Stomach (tissue), 9 donors: ENCODE data around the gene FOLR2. TPM values are rescaled to one million over a fixed set of nuclear protein-coding genes. Genes with fewer than 3 reads are reported as not detected.

Experiments used
- DNase-seq, 2 donors: peaks; one replicate each; pipeline versions ENCODE4 v3.0.0 to v3.0.0-alpha.2; 2013 to 2019
- H3K27ac ChIP-seq, 5 donors: fragments of 200-600 bp in 4 of 5; sonication (generic) in 4 of 5; one replicate each; pipeline ENCODE4 v1.5.1; 2013 to 2019; ENCODE audit warnings: mild to moderate bottlenecking in 1 of 5, moderate library complexity in 1 of 5
- H3K27me3 ChIP-seq, 3 donors: fragments of 200-600 bp; sonication (generic); one replicate each; pipeline ENCODE4 v1.5.1; 2017 to 2019; ENCODE audit warnings: mixed run types in 1 of 3
- H3K36me3 ChIP-seq, 4 donors: fragments of 200-600 bp; sonication (generic); 1 replicate in 3 of 4; 2 replicates in 1 of 4; pipeline ENCODE4 v1.5.1; 2016 to 2019
- H3K4me1 ChIP-seq, 4 donors: fragments of 200-600 bp; sonication (generic); one replicate each; pipeline ENCODE4 v1.5.1; 2016 to 2019
- H3K4me3 ChIP-seq, 4 donors: fragments of 200-600 bp; sonication (generic) in 3 of 4; one replicate each; pipeline ENCODE4 v1.5.1; 2016 to 2019; ENCODE audit warnings: mild to moderate bottlenecking in 1 of 4
- H3K9me3 ChIP-seq, 4 donors: fragments of 200-600 bp; sonication (generic); one replicate each; pipeline ENCODE4 v1.5.1; 2016 to 2019
- CTCF ChIP-seq, 7 experiments: fragments of 450-650 bp in 4 of 7; fragments of 200-600 bp in 3 of 7; sonication (generic) in 3 of 7; IDR thresholded peaks; one replicate each; pipeline ENCODE4 v1.5.1; 2016 to 2019; ENCODE audit warnings: antibody characterized with exemption in 7 of 7, control low read depth in 2 of 7, mild to moderate bottlenecking in 1 of 7
- EP300 ChIP-seq: sonication (generic); formaldehyde crosslinking; IDR thresholded peaks from one replicate; pipeline ENCODE4 v1.6.1; 2017; ENCODE audit warnings: antibody characterized with exemption
- POLR2A ChIP-seq, 4 donors: fragments of 450-650 bp; IDR thresholded peaks; one replicate each; pipeline ENCODE4 v1.6.1; 2016; ENCODE audit warnings: antibody characterized with exemption in 4 of 4, control low read depth in 2 of 4, mild to moderate bottlenecking in 1 of 4, moderate library complexity in 1 of 4
- POLR2AphosphoS5 ChIP-seq, 3 donors: sonication (generic); formaldehyde crosslinking; IDR thresholded peaks; one replicate each; pipeline ENCODE4 v1.6.1; 2016; ENCODE audit warnings: antibody characterized with exemption in 3 of 3
- WGBS, 5 donors: extraction: QIAGEN DNeasy Blood & Tissue Kit in 3 of 5; methylation state at CpG; one replicate each; pipeline versions ENCODE4 v1.1.5 to v1.1.7; 2013 to 2018; 5-methylcytosine and 5-hydroxymethylcytosine counted together
- intact Hi-C: fragments of 100-400 bp; cut with DNase I; formaldehyde crosslinking; loops from one replicate; pipeline ENCODE4 v1.15.1; 2023; ENCODE audit warnings: low total_unique reads
- polyA plus RNA-seq, 3 donors: library from polyadenylated mRNA; stranded (reverse); fragments of 200-250 nt; gene quantifications; one replicate each; pipeline ENCODE4 v1.2.3, GENCODE V29; 2013
- total RNA-seq, 5 donors: library from RNA; depleted of rRNA; stranded (reverse); fragments of >200 nt; gene quantifications; one replicate each; pipeline versions ENCODE4 v1.1.0 to v1.2.3, GENCODE V29; 2014 to 2016
- donor health status: healthy with polysubstance abuse.
- donor health status: Bipolar disorder and iron deficiency.
- donor health status: healthy.

FOLR2 gene
- total and polyA plus RNA-seq, 8 donors = 1.8 to 28.6 (median 9.3) TPM

DNA sequence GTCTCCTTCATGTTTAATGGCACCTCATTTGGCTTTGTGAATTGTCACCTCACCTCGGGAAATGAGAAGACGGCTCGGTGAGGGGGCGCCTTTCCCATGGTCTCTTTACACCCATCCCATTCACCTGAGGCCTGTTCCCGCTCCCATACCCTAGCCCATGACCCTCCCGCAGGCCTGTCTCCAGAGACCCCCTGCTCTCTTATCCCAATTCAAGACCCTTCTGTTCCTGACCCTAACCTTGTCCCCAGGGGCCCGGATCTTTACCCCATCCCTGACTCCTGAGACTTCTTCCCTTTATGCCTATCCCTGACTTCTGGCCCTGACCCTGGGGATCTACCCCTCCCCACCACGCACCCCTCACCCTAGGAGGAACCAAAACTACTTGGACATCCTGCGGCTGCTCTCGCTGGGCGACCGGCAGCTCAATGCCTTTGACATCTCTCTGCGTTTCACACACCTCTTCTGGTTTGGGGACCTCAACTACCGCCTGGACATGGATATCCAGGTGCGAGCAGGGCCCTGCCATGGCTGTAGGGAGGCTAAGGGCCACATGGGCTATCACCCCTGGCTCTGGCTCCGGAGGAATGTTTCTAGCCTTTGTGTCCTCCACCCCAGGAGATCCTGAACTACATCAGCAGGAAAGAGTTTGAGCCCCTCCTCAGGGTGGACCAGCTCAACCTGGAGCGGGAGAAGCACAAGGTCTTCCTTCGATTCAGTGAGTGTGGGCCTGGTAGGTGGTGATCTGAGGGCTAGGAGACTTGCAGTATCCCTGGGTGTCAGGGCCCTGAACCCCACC is 15.9 kb downstream of the FOLR2 start:
- TF ChIP-seq POLR2AphosphoS5 (IDR thresholded peaks at IDR 0.05) (no peak), EP300 (no peak), POLR2A (IDR thresholded peaks at IDR 0.05) (no peak), CTCF (IDR thresholded peaks at IDR 0.05) (no peak)
- Histone ChIP-seq H3K9me3 (no peaks in the 10 kb centered on the region), H3K27me3 (no peaks in the 10 kb centered on the region), H3K27ac (no peak overlapping the region), H3K4me1 (peaks cover 7 to 35% (median 24%) of the 10 kb centered on the region in 4 donors), H3K36me3 (peaks cover 90 to 100% (median 98%) of the 10 kb centered on the region in 4 donors), H3K4me3 (no peak overlapping the region)
- no peak for DNase-seq
- WGBS, 5 donors = 90 to 97% (median 93%) methylated on average over 16 to 18 of the region's 18 CpGs
- intact Hi-C loops = no loop called here

DNA sequence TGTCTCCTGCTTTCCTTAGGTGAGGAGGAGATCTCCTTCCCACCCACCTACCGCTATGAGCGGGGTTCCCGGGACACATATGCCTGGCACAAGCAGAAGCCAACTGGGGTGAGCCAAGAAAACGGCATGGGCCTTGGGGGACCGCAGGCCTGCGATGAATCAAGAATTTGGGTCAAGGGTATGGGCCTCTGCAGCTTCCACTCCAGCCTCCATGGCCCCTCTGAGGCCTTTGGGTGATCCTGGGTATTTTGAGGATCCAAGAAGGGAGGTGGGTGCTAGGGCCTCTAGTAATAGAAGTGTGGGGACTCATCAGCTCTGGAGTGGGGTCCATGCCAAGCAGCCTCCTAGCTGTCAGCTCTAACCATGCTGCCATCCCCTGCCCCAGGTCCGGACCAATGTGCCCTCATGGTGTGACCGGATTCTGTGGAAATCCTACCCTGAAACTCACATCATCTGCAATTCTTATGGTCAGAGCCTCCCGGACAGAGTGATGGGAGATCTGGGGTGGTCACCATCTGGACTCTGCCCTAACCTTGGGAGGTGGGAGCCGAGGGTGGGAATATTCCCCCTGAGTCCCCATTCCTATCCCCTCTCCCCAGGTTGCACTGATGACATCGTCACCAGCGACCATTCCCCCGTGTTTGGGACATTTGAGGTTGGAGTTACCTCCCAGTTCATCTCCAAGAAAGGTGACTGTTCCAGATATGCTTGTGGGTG is 16.6 kb downstream of the FOLR2 start:
- no peaks in the 10 kb centered on the region for H3K9me3 ChIP-seq
- H3K27ac ChIP-seq = no peak overlapping the region
- H3K4me3 ChIP-seq = no peak overlapping the region
- TF ChIP-seq EP300 (no peak), POLR2A (IDR thresholded peaks at IDR 0.05) (no peak), POLR2AphosphoS5 (IDR thresholded peaks at IDR 0.05) (no peak), CTCF (IDR thresholded peaks at IDR 0.05) (no peak)
- WGBS, 5 donors = 90 to 95% (median 92%) methylated on average over 8 to 13 of the region's 13 CpGs
- DNase-seq = no peak
- intact Hi-C loops = no loop called here
- H3K36me3 ChIP-seq = peaks cover 89 to 100% (median 98%) of the 10 kb centered on the region in 4 donors
- H3K27me3 ChIP-seq = no peaks in the 10 kb centered on the region
- H3K4me1 ChIP-seq = peaks cover 0 to 35% (median 25%) of the 10 kb centered on the region in 4 donors

- WGBS, 5 donors = 83 to 86% (median 85%) methylated on average over 7 to 8 of the region's 8 CpGs
- DNase-seq = no peak
- H3K4me1 ChIP-seq = peaks cover 3 to 41% (median 30%) of the 10 kb centered on the region in 4 donors
- H3K4me3 ChIP-seq = no peak overlapping the region
- no peak overlapping the region for H3K27ac ChIP-seq
- TF ChIP-seq POLR2AphosphoS5 (IDR thresholded peaks at IDR 0.05) = no peak
- TF ChIP-seq EP300 = no peak
- no peak for TF ChIP-seq POLR2A (IDR thresholded peaks at IDR 0.05)
- no peak for TF ChIP-seq CTCF (IDR thresholded peaks at IDR 0.05)
- no peaks in the 10 kb centered on the region for H3K27me3 ChIP-seq
- intact Hi-C loops = no loop called here
- H3K9me3 ChIP-seq = no peaks in the 10 kb centered on the region
- peaks cover 83 to 97% (median 91%) of the 10 kb centered on the region in 4 donors for H3K36me3 ChIP-seq
Observed at GRCh38 chr11:72233773-72234513, 17.3 kb downstream of the FOLR2 start.

DNA sequence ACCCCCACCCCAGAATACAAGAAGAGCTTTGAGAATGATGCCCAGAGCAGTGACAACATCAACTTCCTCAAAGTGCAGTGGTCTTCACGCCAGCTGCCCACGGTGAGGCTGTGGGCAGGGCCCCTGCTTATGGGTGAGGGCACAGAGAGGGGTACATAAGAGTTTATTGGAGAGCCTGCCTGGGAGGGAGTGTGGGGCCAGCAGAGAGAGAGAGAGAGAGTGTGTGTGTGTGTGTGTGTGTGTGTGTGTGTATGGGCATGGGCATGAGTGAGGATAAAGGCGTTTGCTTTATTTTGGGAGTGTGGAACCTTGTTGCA is 17.9 kb downstream of the FOLR2 start:
- peaks cover 78 to 91% (median 86%) of the 10 kb centered on the region in 4 donors for H3K36me3 ChIP-seq
- H3K4me3 ChIP-seq = no peak overlapping the region
- no peaks in the 10 kb centered on the region for H3K9me3 ChIP-seq
- 77 to 84% (median 80%) methylated on average over 3 of the region's 3 CpGs for WGBS, 5 donors
- no peak for DNase-seq
- intact Hi-C loops = no loop called here
- peaks cover 8 to 46% (median 35%) of the 10 kb centered on the region in 4 donors for H3K4me1 ChIP-seq
- no peak overlapping the region for H3K27ac ChIP-seq
- TF ChIP-seq EP300 = no peak
- TF ChIP-seq CTCF (IDR thresholded peaks at IDR 0.05) = no peak
- no peak for TF ChIP-seq POLR2A (IDR thresholded peaks at IDR 0.05)
- TF ChIP-seq POLR2AphosphoS5 (IDR thresholded peaks at IDR 0.05) = no peak
- H3K27me3 ChIP-seq = peaks cover 0 to 5% (median 0%) of the 10 kb centered on the region in 3 donors
